ENCODE measurements around the gene PDGFRA.

PDGFRA gene

DNA sequence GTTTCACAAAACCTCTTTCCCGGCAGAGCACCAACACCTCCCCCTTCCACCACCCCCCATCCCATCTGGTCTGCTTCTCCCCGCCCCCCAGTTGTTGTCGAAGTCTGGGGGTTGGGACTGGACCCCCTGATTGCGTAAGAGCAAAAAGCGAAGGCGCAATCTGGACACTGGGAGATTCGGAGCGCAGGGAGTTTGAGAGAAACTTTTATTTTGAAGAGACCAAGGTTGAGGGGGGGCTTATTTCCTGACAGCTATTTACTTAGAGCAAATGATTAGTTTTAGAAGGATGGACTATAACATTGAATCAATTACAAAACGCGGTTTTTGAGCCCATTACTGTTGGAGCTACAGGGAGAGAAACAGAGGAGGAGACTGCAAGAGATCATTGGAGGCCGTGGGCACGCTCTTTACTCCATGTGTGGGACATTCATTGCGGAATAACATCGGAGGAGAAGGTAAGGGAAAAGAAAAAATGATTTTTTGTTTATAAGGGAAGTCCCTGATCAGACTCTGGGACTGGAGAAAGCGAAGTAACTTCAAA, at the start of gene PDGFRA:
Gene PDGFRA (plus strand): TSS at position 333 of the 541 bp plus-strand sequence. CDS start 29,476 bp downstream, outside the sequence.
- DNase-seq (ENCODE audit: low read depth in 1 of 2, low spot score in 1 of 2): no peak

DNA sequence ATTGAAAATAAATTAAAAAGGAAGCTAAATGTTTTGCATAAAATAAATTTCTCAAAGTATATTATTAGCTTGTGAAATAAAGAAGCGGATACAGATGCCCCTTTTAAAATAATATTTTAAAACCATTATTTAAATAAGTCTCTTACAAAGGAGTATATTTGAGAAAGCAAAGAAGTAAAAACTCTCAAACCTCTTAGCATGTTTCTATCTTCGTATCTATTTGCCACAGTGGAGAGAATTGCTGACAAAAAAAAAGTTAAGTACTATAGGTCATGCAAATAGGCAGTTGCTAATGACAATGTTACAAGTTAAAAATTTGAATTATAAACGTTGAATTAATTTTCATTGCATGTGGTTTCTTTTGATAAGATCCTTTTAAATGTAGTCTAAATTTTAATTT, 44.5 kb upstream of the PDGFRA start:
- DNase-seq (ENCODE audit: low read depth in 1 of 2, low spot score in 1 of 2): no peak

DNA sequence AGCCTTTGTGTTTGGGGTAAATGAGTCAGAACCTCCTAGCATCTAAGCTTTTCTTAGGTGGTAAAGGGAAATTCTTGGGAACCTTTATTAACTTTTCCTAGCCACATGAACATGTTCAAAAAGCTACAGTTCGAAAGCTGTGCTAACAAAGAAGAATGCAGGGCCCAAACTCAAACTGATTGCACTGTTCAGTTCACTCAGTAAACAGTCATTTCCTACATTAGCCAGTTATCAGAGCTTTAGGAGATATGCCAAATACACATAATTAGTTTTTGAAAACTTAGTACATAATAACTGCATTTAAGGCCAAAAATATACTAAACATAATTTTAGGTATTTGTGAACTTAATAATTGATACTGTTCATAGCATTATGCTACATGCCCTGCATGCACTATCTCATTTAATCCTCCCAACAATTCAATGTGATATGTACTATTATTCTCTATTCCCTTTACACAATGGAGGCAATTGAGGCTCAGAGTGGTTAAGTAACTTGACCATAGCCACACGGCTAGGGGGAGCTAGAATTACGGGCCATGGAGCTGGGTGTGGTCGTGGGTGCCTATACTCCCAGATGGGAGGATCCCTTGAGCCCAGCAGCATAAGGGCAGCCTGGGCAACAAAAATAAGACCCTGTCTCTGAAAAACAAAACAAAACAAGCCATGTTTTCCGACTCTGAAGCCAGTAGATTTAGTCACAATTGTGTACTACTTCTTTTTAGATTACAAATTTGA, 43.9 kb upstream of the PDGFRA start:
- no peak for DNase-seq (ENCODE audit: low read depth in 1 of 2, low spot score in 1 of 2)

DNA sequence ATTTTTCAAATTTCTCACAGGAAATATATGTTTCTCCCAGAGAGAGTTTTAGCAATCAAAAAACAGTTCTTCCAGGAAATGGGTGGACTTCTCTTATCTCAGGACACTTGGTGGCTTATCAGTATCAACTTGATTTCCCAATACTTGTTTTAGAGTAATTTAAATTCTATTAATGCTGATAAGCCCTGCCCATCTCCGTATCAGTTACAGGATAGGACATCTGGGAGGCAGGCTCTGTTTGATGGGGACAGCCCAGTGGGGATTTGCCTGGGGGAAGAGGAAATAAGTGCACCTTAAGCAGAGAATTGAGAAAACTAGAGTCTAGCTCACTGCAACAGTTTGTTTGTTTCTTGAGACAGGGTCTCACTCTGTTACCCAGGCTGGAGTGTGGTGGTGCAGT, 43.2 kb upstream of the PDGFRA start:
- DNase-seq (ENCODE audit: low read depth in 1 of 2, low spot score in 1 of 2): no peak

DNA sequence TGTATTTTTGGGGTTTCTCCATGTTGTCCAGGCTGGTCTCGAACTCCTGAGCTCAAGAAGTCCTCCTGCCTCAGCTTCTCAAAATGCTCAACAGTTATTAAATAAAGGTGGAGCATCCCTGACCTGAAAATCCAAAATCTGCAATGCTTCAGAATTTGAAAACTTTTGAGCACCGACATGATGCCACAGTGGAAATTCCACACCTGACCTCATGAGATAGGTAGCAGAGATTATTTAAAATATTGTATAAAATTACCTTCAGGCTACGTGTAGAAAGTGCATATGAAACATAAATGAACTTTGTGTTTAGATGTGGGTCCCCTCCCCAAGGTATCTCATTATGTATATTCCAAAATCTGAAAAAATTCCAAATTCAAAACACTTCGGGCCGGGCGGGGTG, 42.7 kb upstream of the PDGFRA start:
- no peak for DNase-seq (ENCODE audit: low read depth in 1 of 2, low spot score in 1 of 2)

DNA sequence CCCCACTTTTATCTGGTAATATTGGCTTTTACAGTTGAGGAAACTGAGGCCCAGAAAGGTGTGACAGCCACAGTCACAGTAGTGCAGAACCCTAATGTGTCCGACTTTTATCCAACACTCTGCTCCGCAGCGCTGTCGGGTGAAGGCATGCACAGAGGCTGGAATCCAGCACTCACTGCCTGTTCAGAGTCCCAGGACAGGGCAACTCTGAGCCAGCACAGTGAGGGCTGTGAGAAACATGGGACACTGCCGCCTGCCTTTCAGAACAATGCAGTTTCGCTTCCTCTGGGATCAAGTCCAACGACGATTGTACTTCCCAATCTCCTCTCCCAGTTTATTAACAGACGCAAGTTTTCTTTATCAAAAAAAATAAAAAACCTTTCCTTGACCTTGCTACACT, 41.9 kb upstream of the PDGFRA start:
- no peak for DNase-seq (ENCODE audit: low read depth in 1 of 2, low spot score in 1 of 2)

DNA sequence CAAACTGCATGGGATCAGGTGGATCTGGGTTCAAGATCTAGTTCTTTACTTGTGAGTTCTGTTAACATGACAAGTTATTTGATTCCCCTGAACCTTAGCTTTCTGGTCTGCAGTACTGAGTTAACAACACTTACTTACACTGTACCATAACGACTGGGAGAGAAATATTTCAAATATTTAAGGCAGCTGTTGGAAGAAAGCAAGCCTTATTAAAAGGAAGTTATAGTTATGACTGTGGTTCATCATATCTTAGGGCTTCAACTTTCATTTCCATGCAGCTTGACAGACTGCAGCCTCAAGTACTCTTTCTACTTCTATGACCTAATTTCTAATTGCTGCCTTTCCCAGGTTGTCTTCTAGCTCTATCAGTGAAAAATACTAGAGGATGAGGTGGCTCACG, 40.0 kb upstream of the PDGFRA start:
- DNase-seq (ENCODE audit: low read depth in 1 of 2, low spot score in 1 of 2): no peak

DNA sequence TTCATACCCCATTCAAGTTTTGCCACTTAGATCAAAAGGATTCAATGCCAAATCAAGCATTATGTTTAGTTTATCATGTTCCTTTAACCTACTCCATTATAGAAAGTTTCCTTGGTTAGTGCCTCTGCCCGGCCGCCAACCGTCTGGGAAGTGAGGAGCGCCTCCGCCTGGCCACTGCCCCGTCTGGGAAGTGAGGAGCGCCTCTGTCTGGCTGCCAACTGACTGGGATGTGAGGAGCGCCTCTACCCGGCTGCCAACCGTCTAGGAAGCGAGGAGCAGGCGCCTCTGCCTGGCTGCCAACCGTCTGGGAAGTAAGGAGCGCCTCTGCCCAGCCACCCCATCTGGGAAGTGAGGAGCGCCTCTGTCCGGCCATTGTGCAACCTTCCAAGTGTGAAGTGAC, 36.3 kb upstream of the PDGFRA start:
- no peak for DNase-seq (ENCODE audit: low read depth in 1 of 2, low spot score in 1 of 2)

DNA sequence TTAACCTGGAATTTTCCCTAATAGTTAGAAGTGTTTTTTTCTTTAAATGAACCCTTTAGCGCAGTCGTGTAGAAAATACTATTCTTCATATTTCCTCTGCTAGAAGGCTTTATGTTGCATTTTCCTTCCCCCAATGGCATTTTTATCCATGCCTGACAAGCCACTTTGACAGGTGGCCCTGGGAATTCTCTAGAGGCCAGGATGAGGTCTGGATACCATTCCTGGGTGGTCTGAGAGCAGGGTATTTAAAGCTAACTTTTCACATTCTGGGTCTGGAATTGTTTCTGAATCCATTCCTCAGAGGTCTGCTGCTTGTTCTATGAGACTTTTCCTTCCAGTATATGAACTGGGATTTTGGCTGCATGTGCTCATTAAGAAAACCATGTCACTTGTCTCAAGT, 31.2 kb upstream of the PDGFRA start:
- DNase-seq (ENCODE audit: low read depth in 1 of 2, low spot score in 1 of 2): no peak

DNA sequence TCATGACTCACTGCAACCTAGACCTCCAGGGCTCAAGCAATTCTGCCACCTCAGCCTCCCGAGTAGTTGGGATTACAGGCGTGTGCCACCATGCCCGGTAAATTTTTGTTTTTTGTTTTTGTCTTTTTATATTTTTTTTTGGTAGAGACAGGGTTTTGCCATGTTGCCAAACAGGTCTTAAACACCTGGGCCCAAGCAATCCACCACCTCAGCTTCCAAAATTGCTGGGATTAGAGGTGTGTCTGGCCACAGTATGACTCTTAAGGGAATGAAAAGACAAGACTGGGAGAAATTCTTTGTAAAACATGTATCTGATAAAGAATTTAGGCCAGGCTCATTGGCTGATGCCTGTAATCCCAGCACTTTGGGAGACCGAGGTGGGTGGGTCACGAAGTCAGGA, 29.2 kb upstream of the PDGFRA start:
- DNase-seq (ENCODE audit: low read depth in 1 of 2, low spot score in 1 of 2): no peak

DNA sequence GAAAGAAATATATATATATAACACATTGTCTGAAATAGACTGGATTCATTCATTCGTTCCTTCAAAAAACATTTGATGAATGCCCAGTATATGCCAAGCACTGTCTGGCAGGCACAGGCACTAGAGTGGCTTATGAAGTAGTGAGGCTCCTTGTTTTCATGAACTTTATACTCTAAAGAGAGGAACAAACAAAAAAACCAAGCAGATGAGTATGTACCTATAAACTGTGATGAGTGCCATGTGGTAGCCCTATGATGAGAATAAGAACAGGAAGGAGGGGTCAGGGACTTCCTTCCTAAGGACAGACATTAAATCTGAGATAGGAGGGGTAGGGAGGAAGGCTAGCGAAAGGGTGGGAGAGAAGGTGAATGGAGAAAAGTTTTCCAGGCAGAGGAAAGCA, 19.5 kb upstream of the PDGFRA start:
- DNase-seq (ENCODE audit: low read depth in 1 of 2, low spot score in 1 of 2): no peak

DNA sequence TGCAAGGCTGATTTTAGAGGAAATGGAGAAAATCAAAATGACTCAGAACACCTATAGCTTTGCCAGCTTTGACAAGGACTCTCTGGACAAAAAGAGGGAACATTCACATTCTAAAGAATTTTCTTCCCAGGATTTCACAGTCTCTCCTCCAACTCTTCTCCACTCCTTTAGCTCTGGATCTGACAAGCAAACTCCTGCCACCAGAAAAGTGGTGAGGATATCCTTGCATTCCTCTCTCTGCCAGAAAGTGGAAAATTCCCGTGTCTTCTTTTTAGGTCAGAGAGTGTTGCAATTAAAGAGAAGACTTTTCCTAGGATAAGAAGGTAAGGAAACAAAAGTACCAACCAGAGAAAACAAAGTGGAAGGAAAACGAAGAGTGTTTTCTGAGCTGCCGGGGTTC, 16.1 kb upstream of the PDGFRA start:
- DNase-seq (ENCODE audit: low read depth in 1 of 2, low spot score in 1 of 2): no peak

DNA sequence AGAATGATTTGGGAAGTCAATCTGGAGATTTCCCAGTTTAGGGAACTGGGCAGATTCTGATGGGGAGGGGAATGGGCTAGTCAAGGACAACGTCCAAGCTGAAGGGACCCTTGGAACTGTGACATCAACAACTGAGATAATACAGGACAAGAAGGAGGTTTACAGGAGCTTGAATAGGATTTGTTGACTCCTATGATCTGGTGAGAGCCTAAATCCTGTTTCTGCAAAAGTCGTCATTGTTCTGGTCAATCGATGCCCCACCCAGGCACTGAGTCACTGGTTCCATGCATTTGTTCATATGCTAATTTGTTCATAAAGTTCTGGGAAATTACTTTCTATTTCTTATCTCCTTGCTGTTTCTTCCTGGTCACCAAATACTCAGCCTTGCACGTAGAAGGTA, 15.3 kb upstream of the PDGFRA start:
- DNase-seq (ENCODE audit: low read depth in 1 of 2, low spot score in 1 of 2): no peak

DNA sequence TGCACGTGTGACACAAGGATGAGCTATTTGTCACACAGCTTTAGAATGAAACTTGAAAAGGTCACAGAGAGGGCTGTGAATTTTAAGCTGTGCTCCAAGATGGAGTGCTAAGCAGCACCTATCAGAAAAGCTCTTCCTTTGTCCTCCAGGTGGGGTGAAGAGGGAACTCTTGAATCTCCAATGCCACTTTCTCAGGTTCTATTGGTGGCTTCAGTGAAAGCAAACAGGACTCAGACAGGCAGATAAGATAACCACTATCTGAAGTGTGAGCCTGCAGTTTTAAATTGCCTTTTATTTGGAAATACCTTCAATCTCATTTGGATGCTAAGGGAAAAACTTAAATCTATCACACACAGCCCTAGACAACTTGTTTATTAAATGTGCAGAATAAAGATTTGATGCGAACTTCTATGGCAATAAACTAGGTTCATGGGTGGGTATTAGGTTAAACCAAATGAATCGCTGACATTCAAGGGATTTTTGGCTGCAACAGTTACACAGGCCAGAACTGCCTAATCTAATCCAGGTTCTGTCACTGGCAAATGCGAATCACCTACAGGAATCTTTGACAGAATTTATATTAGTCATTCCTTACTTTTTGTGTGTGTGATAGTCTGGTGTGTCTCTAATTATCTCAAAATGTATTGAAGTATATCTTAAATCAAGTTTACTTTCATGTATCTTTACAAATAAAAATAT, 13.6 kb upstream of the PDGFRA start:
- no peak for DNase-seq (ENCODE audit: low read depth in 1 of 2, low spot score in 1 of 2)

DNA sequence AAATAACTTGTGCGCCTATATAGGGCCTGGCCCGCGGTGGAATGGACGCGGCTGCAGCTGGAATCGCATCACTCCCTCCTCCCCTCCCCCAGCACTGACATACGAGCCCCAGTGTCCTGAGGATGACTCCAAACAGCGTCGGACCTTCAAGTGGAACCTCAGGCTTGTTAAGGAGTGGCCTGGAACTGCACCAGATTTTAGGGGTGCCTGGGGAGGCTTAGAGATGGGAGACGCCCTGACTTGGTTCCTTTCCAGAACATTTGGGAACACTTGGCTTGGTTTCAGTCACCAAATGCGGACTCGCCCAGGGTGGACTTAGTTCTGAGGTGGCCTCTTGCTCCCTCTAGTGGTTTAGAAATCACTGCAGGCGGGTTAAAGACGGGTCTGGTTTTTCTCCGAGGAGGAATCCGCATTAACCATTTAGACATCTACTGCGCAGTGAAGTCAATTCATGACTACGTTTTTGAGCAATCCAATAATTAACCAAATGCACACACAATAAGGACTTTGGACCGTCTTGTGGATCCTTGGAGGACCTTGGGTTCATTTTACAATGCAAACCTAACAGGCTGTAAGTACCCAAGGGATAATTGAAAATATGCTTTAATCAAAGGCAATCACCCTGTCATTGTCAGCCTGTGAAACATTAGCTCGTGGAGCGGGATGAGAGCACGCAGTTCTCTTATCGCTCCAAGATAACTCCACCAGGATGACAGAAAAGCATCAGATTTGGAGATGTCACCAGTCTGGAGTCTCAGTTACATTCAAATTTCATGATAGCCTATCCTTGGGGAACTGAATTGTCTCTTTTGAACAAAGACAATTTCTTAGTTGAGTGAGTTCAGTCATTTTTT, 11.2 kb upstream of the PDGFRA start:
- DNase-seq (ENCODE audit: low read depth in 1 of 2, low spot score in 1 of 2): peak in 1 of 2 donors; percentile 19

DNA sequence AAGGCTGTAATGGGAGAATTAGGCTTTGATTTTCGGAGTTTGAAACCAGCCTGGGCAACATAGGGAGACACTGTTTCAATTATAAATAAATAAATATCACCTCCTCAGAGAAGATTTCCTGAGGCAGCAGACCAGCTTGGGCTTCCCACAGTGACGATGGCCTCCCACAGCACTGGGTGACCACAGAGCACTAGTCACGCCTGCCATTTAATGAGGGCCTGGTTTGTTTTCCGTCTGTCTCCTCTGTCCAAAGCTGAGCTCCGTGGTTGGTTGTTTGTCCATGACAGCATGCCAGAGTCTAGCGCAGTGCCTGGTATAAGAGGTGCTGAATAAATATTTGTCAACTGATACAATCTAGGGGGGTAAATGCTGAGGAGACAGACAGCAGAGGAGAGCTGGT, 10.4 kb upstream of the PDGFRA start:
- DNase-seq (ENCODE audit: low read depth in 1 of 2, low spot score in 1 of 2): no peak

DNA sequence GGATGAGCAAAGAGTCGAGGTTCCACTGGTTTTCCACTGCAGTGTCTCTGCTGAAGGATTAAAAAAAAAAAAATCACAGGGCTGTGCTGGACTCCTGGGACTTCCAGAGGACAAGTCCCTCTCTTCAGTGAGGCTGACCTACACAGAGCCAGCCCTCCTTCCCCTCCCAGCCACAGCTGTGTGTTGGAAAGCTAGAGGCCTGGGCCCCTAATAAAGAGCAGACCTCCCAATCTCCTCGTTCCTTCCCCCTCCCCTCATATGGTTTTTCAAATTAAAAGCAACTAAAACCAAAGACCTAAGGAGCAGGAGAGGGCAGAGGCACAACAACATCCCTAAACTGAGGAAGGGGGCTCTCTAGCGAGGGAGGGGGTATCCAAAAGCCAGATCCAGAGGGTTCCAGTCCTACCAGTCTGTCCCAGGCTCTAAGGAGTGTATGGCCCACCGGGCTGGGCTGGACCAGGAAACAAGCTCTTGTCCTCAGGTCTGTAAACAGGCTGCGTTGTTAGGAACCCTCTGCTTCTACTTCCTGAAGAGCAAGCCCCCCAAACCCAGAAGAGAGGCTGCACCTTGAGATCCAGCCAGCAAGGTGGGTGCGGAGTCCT, 4.0 kb upstream of the PDGFRA start:
- no peak for DNase-seq (ENCODE audit: low read depth in 1 of 2, low spot score in 1 of 2)

DNA sequence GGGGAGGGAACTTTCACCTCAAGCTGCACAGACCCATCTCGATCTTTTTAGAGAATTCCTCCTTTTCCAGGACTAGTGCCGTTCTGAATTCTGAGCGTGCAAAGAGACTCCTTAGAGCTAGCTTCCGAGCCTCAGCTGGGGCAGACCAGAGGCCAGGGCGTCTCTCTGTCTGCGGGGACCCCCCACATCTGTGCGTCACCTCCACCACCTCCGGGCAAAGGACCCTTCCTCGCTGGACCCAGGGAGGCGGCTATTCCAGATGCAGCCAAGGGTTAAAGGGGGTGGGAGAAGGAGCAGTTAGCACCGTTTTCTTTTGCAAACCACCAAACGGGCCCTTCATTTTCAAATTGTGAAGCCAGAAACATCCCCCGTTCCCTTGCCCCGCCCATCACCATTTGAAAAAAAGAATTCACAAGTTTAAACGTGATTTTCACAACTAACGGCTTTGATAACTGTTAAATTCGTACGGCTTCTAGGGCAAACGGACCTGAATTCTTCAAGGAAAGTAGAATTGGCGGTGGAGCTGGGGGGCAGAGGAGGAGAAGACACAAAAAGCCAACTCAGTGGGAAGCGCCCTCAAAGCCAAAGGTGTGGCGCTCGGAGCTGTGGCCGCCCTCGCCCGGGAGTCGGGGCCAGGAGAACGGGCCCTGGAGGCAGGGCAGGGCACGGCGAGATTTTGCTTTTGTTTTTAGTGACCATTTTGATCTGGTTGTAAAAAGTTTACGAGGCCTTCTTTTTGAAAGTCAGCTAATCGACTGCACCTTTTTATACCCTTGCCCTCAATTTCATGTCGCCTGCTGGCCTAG, 3.3 kb upstream of the PDGFRA start:
- DNase-seq (ENCODE audit: low read depth in 1 of 2, low spot score in 1 of 2): no peak

DNA sequence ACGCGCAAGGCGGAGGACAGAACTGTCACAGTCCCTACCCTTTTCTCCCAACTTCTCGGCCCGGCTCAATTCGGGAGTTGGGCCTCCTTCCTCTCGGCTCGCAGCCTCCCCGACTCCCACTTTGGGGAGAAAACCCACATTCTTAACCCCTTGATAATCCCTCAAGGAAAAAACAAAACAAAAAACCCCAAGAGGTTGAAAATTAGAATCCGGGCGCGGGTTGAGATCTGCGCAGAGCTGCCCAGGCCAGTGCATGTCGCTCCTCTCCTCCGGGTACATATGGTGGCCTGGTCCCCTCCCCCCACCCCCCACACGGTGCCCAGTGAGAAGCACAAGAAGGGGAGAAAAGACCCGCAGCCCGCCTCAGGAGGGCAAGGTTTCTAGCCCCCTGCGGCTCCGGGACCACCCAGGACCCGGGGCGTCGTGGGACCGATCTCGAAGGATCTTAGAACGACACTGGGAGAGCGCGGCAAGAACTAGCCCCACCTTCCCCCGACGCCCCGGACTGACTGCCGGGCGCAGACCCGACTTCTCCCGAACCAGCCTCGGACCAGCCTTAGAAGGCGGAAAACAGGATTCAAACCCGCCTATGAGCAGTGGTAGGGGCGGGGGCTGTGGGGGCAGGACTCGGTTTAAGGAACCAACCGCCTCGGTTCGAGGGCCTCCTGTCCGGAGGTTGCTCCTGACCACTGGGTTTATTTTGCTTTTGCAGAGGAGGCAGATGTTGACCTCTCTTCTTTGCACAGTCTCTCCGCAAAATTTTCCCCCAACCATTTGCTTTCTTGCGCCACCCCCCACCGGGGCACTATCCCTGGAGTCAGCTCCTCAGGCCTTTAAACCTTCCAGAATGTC, 2.5 kb upstream of the PDGFRA start:
- DNase-seq (ENCODE audit: low read depth in 1 of 2, low spot score in 1 of 2): no peak
